Activated CD8-positive, alpha-beta T cell treated with anti-CD3 and anti-CD28 coated beads for 36 hours (primary cell): ENCODE results near the gene USF3. TPM values are rescaled to one million over a fixed set of nuclear protein-coding genes. Genes with fewer than 3 reads are reported as not detected.
A peak's percentile ranks its signal among the peaks of the same experiment; 100 is the strongest.

Experiments
- ATAC-seq: fragments of 200-7000 bp; cut with Tn5 transposase; one replicate; pipeline ENCODE4 v1.10.0; 2021; ENCODE audit warnings: mild to moderate bottlenecking, moderate library complexity
- CTCF ChIA-PET: fragments of 350-600 bp; sonication (Branson Sonifier 250); formaldehyde crosslinking; loops from one replicate; lab custom pipeline; 2021; ENCODE audit warnings: antibody characterized with exemption; lab: Charles Lee
- POLR2A ChIA-PET: fragments of 350-600 bp; sonication (Branson Sonifier 250); formaldehyde crosslinking; loops from one replicate; lab custom pipeline; 2021; ENCODE audit warnings: antibody characterized with exemption; lab: Charles Lee
- DNase-seq: peaks from one replicate; pipeline ENCODE4 v3.0.0-alpha.2; 2020
- H3K27ac Mint-ChIP-seq: one replicate; pipeline ENCODE4 v1.8.0; 2021; ENCODE audit warnings: mild to moderate bottlenecking, mixed read lengths
- H3K27me3 Mint-ChIP-seq: one replicate; pipeline ENCODE4 v1.8.0; 2021; ENCODE audit warnings: mixed read lengths
- H3K36me3 Mint-ChIP-seq: one replicate; pipeline ENCODE4 v1.8.0; 2021; ENCODE audit warnings: low read depth, mixed read lengths
- H3K4me1 Mint-ChIP-seq: one replicate; pipeline ENCODE4 v1.8.0; 2021; ENCODE audit warnings: low read depth, mixed read lengths
- H3K4me3 Mint-ChIP-seq: one replicate; pipeline ENCODE4 v1.8.0; 2021; ENCODE audit warnings: mild to moderate bottlenecking, moderate library complexity, mixed read lengths
- H3K9me3 Mint-ChIP-seq: one replicate; pipeline ENCODE4 v1.8.0; 2021; ENCODE audit warnings: mixed read lengths
- intact Hi-C: fragments of 100-400 bp; cut with micrococcal nuclease; formaldehyde crosslinking; loops from one replicate; pipeline ENCODE4 v1.10.0; 2022
- total RNA-seq, 2 experiments: library from RNA; stranded (reverse); gene quantifications; one replicate each; pipeline ENCODE4 v1.2.3, GENCODE V29; 2021
- TF ChIP-seq, protein P1 (sequence below): fragments of 200-600 bp; IDR thresholded peaks from one replicate; pipeline ENCODE4 v1.8.0; 2022; ENCODE audit warnings: antibody characterized with exemption, mild to moderate bottlenecking

USF3 gene
- total RNA-seq, 2 experiments from 2014 or later = 11.3 to 11.9 TPM

- DNase-seq (no peak), ATAC-seq (no peak)
- Mint-ChIP-seq H3K36me3 (no peaks in the 10 kb centered on the region), H3K27ac (no peak overlapping the region), H3K9me3 (no peaks in the 10 kb centered on the region), H3K4me1 (peaks cover 4% of the 10 kb centered on the region), H3K4me3 (no peak overlapping the region), H3K27me3 (peaks cover 7% of the 10 kb centered on the region)
- intact Hi-C loops = no loop called here
- CTCF ChIA-PET = no interaction called here
- TF ChIP-seq, protein P1, sequence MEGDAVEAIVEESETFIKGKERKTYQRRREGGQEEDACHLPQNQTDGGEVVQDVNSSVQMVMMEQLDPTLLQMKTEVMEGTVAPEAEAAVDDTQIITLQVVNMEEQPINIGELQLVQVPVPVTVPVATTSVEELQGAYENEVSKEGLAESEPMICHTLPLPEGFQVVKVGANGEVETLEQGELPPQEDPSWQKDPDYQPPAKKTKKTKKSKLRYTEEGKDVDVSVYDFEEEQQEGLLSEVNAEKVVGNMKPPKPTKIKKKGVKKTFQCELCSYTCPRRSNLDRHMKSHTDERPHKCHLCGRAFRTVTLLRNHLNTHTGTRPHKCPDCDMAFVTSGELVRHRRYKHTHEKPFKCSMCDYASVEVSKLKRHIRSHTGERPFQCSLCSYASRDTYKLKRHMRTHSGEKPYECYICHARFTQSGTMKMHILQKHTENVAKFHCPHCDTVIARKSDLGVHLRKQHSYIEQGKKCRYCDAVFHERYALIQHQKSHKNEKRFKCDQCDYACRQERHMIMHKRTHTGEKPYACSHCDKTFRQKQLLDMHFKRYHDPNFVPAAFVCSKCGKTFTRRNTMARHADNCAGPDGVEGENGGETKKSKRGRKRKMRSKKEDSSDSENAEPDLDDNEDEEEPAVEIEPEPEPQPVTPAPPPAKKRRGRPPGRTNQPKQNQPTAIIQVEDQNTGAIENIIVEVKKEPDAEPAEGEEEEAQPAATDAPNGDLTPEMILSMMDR = no peak
- POLR2A ChIA-PET = interaction anchor here (1.0 kb wide), 1 partner anchor 34 kb away, joined by 4 read pairs; no protein-coding TSS in a partner anchor
Measured at GRCh38 chr3:113707835-113708234, 11.4 kb upstream of the USF3 start.

DNA sequence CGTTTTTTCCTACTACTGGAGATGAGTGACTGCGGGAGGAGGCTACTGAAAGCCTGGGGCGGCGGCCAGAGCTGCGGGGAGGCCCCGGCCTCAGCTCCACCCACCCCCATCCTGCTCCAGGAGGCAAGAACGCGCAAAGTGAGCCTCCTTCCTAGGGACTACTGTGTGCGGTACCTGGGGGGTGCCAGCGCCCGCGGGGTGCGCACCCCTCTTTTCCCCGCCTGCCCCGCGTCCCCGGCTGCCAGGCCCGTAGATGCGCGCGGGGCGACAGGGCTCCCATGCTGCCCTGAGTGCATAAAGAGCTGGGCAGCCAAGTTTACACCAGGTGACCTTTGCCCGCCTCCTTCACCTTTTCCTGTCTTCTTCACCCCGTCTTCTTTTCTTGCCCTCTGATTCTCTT is 2.5 kb upstream of the USF3 start:
- TF ChIP-seq, protein P1 = no peak
- intact Hi-C loops = no loop called here
- no peak for ATAC-seq

DNA sequence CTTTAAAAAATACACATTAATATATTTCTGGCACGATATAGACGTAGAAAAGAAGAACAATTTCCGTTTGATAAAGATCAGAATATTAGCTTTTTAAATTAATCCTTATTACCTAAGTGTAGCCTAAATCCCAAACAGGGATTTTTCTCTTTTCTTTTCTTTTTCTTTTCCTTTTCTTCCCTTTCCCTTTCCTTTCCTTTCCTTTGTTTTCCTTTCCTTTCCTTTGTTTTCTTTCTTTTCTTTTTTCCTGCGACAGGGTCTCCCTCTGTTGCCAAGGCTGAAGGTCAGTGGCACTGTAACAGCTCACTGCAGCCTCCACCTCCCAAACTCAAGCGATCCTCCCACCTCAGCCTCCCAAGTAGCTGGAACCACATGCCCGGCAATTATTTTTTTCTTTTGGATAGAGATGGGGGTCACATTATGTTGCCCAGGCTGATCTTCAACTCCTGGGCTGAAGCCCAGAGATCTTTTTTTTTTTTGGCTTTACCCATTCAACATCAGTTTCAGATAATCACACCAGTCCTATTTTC is 1.8 kb upstream of the USF3 start:
- H3K4me1 Mint-ChIP-seq = peaks cover 20% of the 10 kb centered on the region
- DNase-seq (no peak), ATAC-seq (no peak)
- H3K27ac Mint-ChIP-seq = no peak overlapping the region
- CTCF ChIA-PET = interaction anchor here (1.4 to 1.8 kb wide), 3 partner anchors 17 to 121 kb away, joined by 4 to 7 read pairs (median 4); no protein-coding TSS in a partner anchor
- TF ChIP-seq, protein P1 = no peak
- H3K27me3 Mint-ChIP-seq = no peaks in the 10 kb centered on the region
- H3K36me3 Mint-ChIP-seq = peaks cover 1% of the 10 kb centered on the region
- POLR2A ChIA-PET = interaction anchor here (0.6 to 1.9 kb wide), 4 partner anchors 19 to 726 kb away, joined by 4 to 14 read pairs (median 5); partner anchors contain the start of gene NAA50
- no peaks in the 10 kb centered on the region for H3K9me3 Mint-ChIP-seq
- intact Hi-C loops = no loop called here
- no peak overlapping the region for H3K4me3 Mint-ChIP-seq

More for the DNA sequence above, 2.5 kb upstream of the USF3 start:
- DNase-seq = peak; percentile 30
- peak overlapping the region; percentile 66 for H3K27ac Mint-ChIP-seq
- peaks cover 14% of the 10 kb centered on the region for H3K4me1 Mint-ChIP-seq
- POLR2A ChIA-PET = interaction anchor here (0.6 to 1.9 kb wide), 4 partner anchors 18 to 73 kb away, joined by 3 to 5 read pairs (median 4); no protein-coding TSS in a partner anchor
- no peaks in the 10 kb centered on the region for H3K27me3 Mint-ChIP-seq
- H3K9me3 Mint-ChIP-seq = no peaks in the 10 kb centered on the region
- H3K4me3 Mint-ChIP-seq = no peak overlapping the region
- peaks cover 1% of the 10 kb centered on the region for H3K36me3 Mint-ChIP-seq
- CTCF ChIA-PET = interaction anchor here (0.9 to 1.8 kb wide), 3 partner anchors 17 to 122 kb away, joined by 3 to 4 read pairs (median 4); no protein-coding TSS in a partner anchor

DNA sequence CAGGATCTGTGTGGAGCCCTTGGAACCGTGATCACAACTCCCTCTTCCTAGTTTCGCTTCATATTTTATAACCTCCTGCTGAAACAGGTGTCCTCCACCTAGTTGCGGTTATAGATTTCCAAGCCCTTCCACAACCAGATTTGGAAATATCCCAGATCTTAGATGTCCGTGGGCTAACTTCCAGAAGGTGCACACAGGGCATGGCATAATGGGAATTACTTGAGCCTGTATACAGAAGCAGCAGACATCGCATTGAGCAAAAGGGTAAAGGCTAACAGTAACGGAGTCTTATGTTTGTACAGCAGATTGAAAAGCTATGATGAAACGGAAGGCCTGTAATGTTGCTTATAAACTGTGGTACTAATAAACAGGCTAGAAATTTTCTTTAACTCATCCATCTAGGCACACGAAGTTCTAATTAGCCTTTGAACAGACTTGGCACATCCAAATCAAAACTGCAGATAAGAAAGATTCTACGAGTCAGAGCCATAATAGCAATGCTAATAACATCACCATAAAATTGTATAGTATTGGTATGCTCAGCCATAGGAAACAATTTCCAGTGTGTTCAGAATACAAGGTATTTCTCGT is 1.2 kb upstream of the USF3 start:
- Mint-ChIP-seq H3K9me3 (no peaks in the 10 kb centered on the region), H3K27ac (no peak overlapping the region), H3K36me3 (peaks cover 1% of the 10 kb centered on the region), H3K4me3 (no peak overlapping the region), H3K4me1 (peaks cover 23% of the 10 kb centered on the region), H3K27me3 (no peaks in the 10 kb centered on the region)
- intact Hi-C loops = no loop called here
- no peak for DNase-seq
- CTCF ChIA-PET = interaction anchor here (1.4 to 1.8 kb wide), 3 partner anchors 18 to 120 kb away, joined by 4 to 7 read pairs (median 4); no protein-coding TSS in a partner anchor
- POLR2A ChIA-PET = interaction anchor here (1.9 kb wide), 1 partner anchor 48 kb away, joined by 14 read pairs; the partner anchor contains the start of gene NAA50
- ATAC-seq = no peak
- TF ChIP-seq, protein P1 = no peak
